Stimulated activated CD4-positive, alpha-beta T cell treated with anti-CD3 and anti-CD28 coated beads, TNF-alpha, amount 100 ng/mL, for 48 hours (primary cell): Measurements from ENCODE around the gene MICAL3.
"Not testable (repeated sequence)": the region's sequence is repeated elsewhere in the genome, so short reads cannot be mapped to it uniquely, and the experiment has no call there.

Source experiments
- DNase-seq, 3 donors: peaks; one replicate each; pipeline ENCODE4 v3.0.0-alpha.2; 2020; ENCODE audit warnings: low read depth in 3 of 3

The MICAL3 gene

DNA sequence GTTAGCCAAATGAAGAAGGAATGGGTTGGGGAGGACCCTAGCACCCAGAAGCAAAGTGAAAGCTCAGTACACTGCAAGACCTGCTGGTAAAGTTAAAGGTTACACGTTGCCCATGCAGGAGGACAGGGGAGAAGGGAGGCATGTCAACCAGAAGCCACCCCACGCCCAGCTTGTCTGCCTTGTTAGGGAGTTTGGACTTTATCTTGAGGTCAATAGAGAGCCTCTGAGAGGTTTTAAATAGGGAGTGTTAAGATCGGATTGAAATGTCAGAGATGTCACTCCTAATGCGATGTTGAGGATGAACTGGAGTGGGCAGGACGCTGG, 34.7 kb upstream of the MICAL3 start:
- no peak for DNase-seq

DNA sequence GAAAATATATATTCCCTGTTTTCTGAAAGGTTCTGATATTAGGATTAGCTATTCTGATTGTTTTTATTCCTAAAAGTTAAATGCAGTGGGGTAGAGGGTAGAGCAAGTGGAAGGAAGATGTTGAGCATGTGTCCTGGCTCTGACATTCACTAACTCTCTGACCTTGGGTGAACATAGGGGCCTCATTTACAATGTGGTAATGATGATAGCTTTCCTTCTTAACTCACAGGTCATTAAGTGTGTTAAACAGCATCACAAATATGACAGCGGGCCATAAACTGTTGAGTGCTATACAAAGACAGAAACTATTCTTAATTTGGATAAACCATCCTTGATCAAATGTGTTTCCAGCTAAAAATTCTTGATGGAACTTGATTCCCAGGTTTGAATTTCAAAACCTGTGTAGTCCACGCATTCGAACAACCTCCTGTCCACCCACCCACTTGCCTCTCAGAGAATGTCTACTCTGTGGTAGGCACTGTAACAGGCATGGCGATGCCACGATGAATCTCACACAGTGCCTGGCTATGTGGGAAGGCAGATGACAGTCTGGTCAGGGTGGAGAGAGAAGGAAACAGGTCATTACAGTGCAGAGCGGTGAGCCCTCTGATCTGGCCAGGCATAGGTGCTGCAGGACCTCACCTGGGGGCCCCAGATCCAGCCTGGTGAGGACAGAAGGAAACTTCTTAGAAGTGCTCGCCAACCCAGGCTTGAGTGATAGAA, 34.2 kb upstream of the MICAL3 start:
- DNase-seq, result no peak

DNA sequence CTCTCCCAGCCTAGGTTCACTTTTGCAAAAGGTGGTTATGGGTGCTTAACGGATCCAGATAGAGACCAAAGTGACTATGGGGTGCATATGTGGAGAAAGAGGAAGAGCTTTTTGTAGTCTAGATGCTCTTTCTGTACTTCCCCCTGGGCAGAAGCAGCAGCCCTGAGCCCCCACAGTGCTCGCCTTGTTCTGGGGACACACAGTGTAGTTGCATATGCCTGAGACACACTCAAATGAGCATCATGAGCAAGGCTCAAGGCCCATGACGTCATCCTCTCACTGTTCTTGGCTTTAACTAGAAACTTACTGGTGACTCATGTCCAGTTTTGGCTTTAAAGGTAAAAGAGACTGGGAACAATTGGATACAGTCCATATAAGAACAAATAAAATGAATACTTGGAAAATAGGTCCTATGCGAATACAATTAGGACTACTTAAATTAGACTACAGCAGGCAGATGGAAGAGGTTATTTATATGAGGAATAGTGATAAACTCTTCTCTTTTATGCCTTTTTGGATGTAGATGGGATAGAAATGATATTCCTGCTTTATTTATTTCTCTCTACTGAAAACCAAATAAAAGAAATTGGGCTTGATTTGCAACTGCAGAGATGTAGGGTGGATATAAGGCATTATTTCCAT, 33.3 kb upstream of the MICAL3 start:
- DNase-seq, result no peak

DNA sequence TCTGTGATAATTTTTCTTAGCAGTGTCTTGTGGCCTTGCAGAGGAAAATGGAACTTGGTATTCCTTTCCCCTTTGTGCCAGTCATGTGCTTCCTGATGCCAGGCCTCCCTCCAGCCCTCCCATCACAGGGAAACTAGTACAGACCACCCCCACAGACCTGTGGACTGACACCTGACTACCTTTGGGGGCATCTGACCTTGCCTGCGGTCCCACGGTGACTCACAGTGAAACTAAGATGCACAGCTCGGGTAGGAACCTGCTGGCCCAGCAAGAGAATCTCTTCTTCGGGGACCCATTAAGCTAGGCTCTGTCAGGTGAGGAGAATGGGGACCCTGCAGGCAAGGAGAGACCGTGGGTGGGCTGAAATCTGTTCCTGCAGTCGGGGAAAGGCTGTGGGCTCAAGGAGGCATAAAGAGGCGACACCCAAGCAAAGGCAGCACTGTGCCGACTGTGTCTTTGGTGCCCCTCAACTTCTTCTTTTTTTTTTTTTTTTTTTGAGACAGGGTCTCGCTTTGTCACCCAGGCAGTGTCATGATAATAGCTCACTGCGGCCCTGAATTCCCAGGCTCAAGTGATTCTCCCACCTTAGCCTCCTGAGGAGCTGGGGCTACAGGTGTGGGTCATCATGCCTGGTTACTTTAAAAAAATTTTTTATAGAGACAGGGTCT, 32.6 kb upstream of the MICAL3 start:
- no peak for DNase-seq

DNA sequence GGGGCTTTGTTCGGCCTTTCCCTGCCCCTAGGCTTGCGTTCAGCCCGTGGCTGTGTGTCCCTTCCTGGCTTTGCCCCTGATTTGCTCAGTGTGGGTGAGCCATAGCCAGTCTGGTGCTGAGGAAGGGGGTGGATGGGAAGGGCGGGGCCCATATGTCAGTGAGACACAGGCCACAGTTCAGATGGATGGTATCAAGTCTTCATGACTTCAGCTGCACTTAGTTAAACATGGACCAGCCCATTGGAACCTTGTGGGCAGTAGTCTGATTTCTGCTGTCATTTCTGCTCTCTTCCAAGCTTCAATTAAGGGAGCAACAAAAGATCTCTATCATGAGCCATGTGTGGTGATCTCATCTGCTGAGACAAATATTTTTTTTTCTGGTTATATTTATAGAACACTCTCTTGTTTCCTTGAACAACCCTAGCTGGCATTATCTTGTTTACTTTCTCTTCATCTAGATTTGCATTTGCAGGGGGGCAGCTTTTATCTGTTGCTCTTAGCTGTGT, 31.9 kb upstream of the MICAL3 start:
- DNase-seq, result no peak

DNA sequence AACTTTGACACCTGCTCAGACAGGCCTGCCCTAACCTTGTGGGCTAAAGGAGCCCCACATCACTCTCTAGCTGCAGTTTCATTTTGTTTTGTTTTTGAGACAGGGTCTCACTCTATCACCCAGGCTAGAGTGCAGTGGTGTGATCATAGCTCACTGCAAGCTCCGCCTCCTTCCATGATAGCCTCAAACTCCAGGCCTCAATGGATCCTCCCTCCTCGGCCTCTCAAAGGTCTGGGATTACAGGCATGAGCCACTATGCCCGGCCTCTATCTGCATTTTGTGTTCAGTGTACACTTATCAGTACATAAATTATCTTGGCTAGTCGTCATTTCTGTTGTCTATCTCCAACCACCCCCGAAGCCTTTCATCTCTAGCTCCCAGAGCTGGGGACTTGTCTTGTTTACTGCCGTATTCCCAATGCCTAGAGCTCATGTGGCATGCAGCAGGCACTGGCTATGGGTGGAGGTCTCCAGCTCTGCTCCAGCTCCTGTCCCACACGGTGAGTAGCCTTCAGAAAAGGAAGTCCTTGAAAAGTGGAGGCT, 31.3 kb upstream of the MICAL3 start:
- no peak for DNase-seq

DNA sequence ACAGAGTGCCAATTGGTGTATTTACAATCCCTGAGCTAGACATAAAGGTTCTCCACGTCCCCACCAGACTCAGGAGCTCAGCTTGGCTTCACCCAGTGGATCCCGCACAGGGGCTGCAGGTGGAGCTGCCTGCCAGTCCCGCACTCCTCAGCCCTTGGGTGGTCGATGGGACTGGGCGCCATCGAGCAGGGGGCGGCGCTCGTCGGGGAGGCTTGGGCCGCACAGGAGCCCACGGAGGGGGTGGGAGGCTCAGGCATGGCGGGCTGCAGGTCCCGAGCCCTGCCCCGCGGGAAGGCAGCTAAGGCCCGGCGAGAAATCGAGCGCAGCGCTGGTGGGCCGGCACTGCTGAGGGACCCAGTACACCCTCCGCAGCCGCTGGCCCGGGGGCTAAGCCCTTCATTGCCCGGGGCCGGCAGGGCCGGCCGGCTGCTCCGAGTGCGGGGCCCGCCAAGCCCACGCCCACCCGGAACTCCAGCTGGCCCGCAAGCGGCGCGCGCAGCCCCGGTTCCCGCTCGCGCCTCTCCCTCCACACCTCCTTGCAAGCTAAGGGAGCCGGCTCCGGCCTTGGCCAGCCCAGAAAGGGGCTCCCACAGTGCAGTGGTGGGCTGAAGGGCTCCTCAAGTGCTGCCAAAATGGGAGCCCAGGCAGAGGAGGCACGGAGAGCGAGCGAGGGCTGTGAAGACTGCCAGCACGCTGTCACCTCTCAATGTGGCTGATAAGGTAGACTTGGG, 29.0 kb upstream of the MICAL3 start:
- DNase-seq, result not testable (repeated sequence)

DNA sequence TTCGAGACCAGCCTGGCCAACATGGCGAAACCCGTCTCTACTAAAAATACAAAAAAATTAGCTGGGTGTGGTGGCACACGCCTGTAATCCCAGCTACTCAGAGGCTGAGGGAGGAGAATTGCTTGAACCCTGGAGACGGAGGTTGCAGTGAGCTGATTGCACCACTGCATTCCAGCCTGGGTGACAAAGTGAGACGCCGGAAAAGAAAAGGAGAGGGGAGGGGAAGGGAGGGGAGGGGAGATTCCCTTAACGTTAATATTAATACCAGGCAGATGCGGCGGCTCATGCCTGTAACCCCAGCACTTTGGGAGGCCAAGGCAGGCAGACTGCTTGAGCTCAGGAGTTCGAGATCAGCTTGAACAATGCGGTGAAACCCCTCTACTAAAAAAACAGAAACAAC, 26.8 kb upstream of the MICAL3 start:
- DNase-seq, result not testable (repeated sequence)

DNA sequence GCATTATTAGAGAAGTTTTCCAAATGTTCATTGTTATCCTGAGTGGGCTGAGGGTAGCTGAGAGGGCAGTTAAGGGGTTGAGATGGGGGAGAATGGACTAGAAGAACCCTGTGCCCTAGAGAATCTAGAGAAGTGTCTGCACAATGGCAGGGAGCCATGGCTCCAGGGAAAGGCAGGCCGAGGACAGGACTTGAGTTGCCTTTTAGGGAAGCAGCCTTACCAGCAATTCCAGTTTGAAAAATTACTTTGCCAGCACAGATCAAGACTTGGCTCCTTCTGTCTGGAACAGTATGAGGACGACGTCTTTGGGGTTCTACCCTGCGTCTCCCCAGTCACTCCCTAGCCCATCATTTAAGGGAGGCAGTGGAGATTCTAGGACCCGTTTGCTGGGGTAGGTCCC, 25.7 kb upstream of the MICAL3 start:
- DNase-seq, result no peak

DNA sequence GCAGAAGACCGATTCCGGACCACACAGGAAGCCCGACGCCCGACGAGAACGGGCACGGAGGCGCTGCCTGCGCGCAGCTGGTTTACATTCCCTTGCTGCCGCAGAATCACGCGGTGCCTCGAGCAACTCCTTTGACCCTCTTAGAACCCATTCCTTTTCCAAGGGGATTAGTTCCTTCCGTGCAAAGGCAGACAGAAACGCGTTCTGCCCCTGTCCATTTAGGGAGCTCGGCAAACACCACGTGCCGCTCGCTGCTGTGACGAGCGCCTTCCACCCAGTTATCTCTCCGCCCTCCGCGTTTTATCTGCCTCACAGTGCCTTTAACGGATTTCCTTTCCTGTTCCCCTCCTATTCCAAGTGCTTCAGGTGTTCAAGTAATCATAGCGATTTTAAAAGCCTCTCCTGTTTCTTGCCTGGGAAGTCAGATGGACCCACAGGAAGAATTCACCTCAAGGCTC, 24.1 kb upstream of the MICAL3 start:
- DNase-seq, result no peak

DNA sequence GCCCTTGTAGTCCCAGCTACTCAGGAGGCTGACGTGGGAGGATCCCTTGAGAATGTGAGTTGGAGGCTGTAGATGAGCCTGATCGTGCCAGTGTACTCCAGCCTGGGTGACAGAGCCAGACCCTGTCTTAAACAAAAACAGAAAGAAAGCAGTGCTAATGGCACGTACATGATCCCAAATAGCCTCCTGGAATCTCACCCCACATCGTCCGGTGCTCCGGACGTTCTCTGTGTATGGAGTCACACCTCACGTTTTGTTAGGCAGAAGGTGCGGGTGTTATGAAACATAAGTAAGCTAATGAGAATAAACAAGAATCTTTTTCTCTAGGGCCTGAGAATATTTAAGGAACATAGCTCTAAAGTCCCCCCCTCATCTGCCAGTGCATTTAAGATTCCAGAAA, 23.7 kb upstream of the MICAL3 start:
- DNase-seq, result no peak

DNA sequence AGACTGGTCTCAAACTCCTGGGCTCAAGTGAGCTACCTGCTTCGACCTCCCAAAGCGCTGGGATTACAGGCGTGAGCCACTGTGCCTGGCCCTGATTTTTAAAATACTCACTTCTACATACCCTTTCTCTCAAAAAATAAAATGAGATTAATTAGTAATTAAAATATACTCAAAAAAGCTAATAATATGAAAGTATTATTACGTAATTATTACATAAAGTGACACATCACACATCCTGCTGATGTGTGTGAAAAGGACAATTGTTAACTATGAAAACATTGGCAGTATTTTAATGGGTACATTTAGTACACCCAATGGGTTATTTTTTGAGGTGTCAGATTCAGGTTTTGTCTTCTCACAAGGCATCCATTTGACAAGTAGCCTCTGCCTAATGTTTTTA, 21.4 kb upstream of the MICAL3 start:
- DNase-seq, result no peak

DNA sequence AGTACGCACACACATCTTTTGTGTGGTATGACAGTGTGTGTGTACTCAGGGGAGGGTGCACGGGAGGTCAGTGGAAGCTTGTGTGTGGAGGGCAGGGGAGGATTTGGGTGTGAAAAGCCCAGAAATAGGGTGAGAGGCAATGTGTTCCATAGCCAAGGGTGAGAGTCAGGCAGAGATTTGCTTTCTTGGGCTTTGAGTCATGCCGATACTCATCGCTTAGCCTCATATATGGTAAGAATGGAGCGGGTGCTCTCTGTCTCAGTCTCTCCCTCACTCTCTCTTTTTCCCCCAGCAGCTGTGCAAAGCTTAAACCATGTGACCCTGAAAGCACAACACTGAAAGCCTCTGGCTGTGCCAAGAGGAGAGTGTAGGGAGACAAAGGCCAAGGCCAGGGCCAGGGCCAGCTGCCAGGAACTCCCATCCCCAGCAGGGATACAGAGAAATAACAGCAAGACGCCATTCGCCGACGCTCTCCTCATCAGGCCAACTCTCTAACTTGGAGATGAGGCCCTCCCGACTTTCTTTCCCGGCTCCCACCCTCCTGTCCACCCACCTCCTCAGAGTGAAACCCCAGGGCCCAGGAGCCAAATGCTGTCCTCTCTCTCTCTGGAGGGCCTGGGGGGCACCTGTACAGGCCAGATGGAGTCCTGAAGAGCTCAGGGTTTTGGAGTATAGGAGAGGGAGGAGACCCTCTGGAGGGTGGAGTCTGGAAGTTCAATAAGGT, 20.3 kb upstream of the MICAL3 start:
- no peak for DNase-seq

DNA sequence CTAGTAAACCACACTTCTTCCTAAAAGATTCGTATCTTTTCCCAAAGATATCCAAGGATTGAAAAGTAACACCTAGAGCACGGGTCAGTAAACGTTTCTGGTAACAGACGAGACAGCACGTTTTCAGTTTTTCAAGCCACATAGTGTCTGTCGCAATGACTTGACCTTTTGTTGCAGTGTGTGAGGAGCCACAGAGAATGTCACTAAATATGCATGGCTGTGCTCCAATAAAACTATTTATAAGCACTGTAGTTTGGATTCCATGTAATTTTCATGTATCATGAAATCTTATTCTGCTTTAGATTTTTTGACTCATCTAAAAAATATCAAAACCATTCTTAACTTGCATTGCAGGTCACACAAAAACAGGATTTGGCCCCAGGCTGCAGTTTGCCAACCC, 18.3 kb upstream of the MICAL3 start:
- no peak for DNase-seq

DNA sequence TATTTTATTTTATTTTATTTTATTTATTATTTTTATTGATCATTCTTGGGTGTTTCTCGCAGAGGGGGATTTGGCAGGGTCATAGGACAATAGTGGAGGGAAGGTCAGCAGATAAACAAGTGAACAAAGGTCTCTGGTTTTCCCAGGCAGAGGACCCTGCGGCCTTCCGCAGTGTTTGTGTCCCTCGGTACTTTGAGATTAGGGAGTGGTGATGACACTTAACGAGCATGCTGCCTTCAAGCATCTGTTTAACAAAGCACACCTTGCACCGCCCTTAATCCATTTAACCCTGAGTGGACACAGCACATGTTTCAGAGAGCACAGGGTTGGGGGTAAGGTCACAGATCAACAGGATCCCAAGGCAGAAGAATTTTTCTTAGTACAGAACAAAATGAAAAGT, 16.5 kb upstream of the MICAL3 start:
- DNase-seq, result not testable (repeated sequence)

DNA sequence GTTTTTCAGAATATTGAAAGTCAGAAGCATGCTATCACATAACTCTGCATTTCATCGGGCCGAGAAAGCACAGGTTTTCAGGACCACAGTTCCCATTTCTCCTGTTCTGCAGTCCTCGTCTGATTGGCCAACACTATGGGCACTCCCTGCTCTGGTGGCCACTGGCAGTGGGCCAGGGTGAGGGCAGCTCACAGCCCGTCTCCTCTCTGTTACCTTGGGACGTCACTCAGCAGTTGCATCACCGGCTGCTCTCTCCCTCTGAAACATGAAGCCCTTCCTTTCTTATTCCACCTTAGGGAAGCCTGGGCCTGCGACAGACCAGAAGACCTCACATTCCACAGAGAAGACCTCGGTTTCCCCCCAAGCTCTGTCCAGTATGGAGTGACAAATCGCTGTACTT, 11.4 kb upstream of the MICAL3 start:
- DNase-seq, result no peak

DNA sequence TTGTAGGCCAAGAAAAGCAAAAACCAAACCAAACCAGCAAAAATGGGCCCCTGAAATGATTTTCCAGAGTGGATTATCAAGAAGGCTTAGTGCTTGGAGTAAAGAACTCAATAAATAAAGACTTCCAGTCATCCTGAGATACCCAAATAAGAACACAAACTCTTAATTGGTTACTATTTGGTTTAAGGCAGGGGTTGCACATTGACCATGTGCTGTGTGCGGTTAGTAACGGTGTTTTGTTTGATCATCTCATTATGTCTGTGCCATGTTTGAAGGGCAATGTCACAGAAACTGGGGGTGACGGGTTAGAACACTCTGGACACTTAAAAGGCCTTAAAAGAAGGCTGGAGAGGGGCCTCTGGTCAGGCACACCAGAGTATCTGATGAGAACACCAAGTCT, 9.7 kb upstream of the MICAL3 start:
- DNase-seq, result no peak

DNA sequence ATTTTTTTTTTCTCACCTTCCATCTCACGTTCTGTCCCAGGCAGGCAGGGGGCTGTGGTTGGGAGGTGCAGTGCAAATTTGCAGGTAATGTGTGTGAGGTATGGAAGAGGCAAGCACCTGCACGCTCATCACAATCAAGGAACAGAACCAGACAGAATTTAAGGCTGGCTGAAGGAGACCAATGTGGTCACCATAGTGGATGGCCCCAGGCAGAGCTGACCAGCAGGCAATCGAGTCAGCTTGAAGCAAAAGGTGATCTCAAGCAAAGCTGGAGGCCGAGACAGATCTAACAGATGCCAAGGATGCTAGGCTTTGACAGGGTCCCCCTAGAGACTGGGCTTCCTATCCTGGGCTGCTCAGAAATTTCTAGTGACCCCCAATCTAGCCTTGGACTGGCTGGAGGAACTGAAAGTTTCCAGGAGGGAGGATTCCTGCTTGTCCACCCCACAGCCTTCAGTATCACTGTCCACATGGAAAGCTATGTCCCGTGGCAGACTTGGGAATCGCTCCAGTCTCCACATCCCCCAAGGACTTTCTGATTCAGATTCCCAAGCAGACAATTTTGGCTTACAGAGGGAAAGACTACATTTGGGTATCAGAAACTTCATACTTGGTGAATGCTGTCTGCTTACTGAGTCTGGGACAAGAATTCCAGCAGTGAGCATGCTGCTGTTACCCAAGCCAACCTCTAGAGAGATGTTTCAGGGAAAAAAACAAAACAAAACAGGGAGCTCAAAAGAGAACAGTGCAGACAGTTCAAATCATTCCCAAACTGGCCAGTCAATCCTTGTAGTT, 9.0 kb upstream of the MICAL3 start:
- DNase-seq, result no peak

DNA sequence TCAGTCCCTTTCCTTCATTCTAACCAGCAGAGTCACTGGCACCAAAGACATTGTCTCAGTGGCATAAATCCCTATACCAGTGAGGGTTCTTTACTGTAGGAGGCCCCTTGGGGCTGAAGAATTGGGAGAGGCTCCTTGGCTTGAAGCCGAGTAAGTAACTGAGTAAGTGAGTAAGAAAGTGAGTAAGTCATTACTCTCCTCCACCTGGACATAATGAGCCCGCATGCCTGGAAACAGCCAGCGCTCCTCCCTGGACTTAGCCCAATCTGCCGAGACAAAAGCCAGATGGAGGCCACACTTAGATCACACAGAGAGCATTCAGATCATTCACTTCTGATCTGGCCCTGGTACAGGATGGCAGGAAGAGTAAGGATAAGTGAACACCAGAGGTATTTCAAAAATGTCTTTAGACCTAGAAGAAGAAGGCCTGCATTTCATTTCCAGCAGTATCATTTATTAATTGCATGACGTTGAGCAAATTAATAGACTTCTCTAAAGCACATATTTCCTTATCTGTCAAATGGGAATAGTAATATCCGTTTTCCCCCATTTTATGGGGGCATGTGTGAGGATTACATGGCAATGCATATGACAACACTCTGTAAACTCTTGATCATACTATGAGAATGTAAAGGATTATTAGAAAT, 8.2 kb upstream of the MICAL3 start:
- no peak for DNase-seq
